Smooth muscle cell (in vitro differentiated cells): ENCODE results near the gene BNC2. TPM values are rescaled to one million over a fixed set of nuclear protein-coding genes. Genes with fewer than 3 reads are reported as not detected.
A peak's percentile ranks its signal among the peaks of the same experiment; 100 is the strongest.

Source experiments
- DNase-seq: peaks from one replicate; lab custom pipeline; 2025; ENCODE audit not compliant: unreplicated experiment; lab: John Stamatoyannopoulos, UW
- H2AFZ ChIP-seq: fragments of 200-600 bp; sonication (generic); 2 replicates; pipeline ENCODE4 v1.6.0; 2016; ENCODE audit warnings: antibody characterized with exemption, low read depth, mild to moderate bottlenecking
- H3F3A ChIP-seq: fragments of 200-600 bp; sonication (generic); 2 replicates; pipeline ENCODE4 v1.6.0; 2017; ENCODE audit warnings: antibody characterized with exemption, low read depth
- H3K27ac ChIP-seq: fragments of 200-600 bp; sonication (generic); 2 replicates; pipeline ENCODE4 v1.5.1; 2016; ENCODE audit warnings: low read depth, mild to moderate bottlenecking
- H3K27me3 ChIP-seq: fragments of 200-600 bp; sonication (generic); 2 replicates; pipeline ENCODE4 v1.6.1; 2016; ENCODE audit warnings: low read depth, mild to moderate bottlenecking
- H3K36me3 ChIP-seq: fragments of 200-600 bp; sonication (generic); 2 replicates; pipeline ENCODE4 v1.5.1; 2016; ENCODE audit warnings: low read depth
- H3K4me1 ChIP-seq: fragments of 200-600 bp; sonication (generic); 2 replicates; pipeline ENCODE4 v1.5.1; 2016; ENCODE audit warnings: low read depth
- H3K4me2 ChIP-seq: fragments of 200-600 bp; sonication (generic); 2 replicates; pipeline ENCODE4 v1.6.0; 2016; ENCODE audit warnings: mild to moderate bottlenecking
- H3K4me3 ChIP-seq: fragments of 200-600 bp; sonication (generic); 2 replicates; pipeline ENCODE4 v1.5.1; 2016; ENCODE audit warnings: mild to moderate bottlenecking
- H3K79me2 ChIP-seq: fragments of 200-600 bp; sonication (generic); 2 replicates; pipeline ENCODE4 v1.6.0; 2016; ENCODE audit warnings: low read depth, mild to moderate bottlenecking
- H3K9ac ChIP-seq: fragments of 200-600 bp; sonication (generic); 2 replicates; pipeline ENCODE4 v1.6.0; 2016; ENCODE audit warnings: low read depth
- H3K9me3 ChIP-seq: fragments of 200-600 bp; sonication (generic); replicated peaks from 2 replicates; pipeline ENCODE4 v1.5.1; 2016; ENCODE audit warnings: low read depth
- H4K20me1 ChIP-seq: fragments of 200-600 bp; sonication (generic); 2 replicates; pipeline ENCODE4 v1.6.0; 2016; ENCODE audit warnings: low read depth
- WGBS: methylation state at CpG from one replicate; pipeline ENCODE4 v1.1.7; 2016; ENCODE audit warnings: low lambda C conversion rate; 5-methylcytosine and 5-hydroxymethylcytosine counted together
- polyA plus RNA-seq: library from polyadenylated mRNA; unstranded; fragments of >200 nt; fragmentation: Nextera tagmentation; extraction: Ambion mirVana; gene quantifications from 2 replicates; pipeline ENCODE4 v1.2.1, GENCODE V29; 2016
- total RNA-seq: library from RNA; depleted of rRNA; stranded (reverse); fragments of >200 nt; gene quantifications from 2 replicates; pipeline ENCODE4 v1.2.3, GENCODE V29; 2014
- TF ChIP-seq, protein P1 (sequence below): fragments of 200-600 bp; sonication (generic); IDR thresholded peaks from 2 replicates; pipeline ENCODE4 v1.5.1; 2017; ENCODE audit warnings: borderline replicate concordance, mild to moderate bottlenecking, antibody characterized with exemption; ENCODE audit not compliant: insufficient read depth, poor library complexity, severe bottlenecking

BNC2 gene
- total and polyA plus RNA-seq, 2 experiments from 2014 or later = 11.6 to 13.5 TPM

DNA sequence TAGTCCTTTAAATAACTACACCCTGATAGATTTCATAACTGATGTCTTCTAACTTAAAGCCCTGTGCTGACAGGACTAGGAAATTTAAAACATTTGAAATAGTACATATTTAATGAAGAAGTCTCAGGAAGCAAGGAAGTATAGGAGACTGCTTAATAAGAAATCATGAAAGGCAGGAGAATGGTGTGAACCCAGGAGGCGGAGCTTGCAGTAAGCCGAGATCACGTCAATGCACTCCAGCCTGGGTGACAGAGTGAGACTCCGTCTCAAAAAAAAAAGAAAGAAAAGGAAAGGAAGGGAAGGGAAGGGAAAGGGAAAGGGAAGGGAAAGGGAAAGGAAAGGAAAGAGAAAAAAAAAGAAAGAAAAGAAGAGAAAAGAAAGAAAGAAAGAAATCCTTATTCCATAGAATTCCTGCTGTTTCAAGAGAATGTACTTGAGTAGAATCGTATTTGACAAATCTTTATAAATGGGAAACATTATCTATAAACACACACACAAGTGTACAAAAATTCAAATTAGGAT lies 74.1 kb downstream of the BNC2 start:
- Histone ChIP-seq H3K9ac (no peak overlapping the region), H3K27ac (peak overlapping the region; percentile 87)

DNA sequence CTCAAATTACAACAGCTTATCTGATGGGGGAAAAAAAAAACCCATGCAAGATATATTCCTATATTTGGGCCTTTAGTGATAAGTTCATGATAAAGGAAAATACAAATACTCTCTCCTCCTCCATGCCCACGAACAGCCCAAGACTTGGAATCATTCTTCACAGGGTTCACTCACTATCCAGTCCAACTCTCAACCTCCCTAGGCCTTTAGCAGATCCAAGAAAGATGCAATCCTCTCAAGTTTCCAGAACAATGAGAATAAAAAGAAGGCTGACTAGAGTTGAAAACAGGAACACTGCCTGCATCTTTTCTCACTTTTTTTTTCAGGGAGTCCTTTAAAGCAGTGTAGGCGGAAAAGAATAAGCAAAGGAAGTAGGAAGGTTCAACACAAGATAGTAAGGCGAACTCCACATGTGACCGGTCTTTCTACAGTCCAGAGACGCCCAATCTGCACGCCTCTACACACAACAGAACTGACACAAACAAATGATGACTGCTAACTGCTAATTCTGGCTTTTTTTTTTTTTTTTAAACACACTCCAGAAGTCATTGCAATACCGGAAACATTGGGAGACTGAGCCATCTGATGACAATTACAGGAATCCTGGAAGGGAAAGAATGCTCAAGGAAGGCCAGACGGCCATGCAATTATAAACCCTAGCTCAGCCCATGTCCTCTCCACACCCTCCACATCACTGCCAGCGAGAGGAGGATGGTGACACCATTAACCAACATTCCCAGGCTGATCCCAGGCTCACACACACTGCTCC lies 75.4 kb downstream of the BNC2 start:
- Histone ChIP-seq H3K36me3 (no peaks in the 10 kb centered on the region), H3K4me3 (no peak overlapping the region), H3K27me3 (no peaks in the 10 kb centered on the region), H3K4me1 (peaks cover 8% of the 10 kb centered on the region), H2AFZ (no peak overlapping the region), H4K20me1 (no peaks in the 10 kb centered on the region), H3K27ac (peak overlapping the region; percentile 87), H3K79me2 (peaks cover 3% of the 10 kb centered on the region), H3K9me3 (no peaks in the 10 kb centered on the region), H3K4me2 (peak overlapping the region; percentile 75), H3F3A (peaks cover 14% of the 10 kb centered on the region), H3K9ac (peak overlapping the region; percentile 16)
- DNase-seq = no peak
- WGBS = 19% methylated on average over 9 of the region's 9 CpGs
- TF ChIP-seq, protein P1, sequence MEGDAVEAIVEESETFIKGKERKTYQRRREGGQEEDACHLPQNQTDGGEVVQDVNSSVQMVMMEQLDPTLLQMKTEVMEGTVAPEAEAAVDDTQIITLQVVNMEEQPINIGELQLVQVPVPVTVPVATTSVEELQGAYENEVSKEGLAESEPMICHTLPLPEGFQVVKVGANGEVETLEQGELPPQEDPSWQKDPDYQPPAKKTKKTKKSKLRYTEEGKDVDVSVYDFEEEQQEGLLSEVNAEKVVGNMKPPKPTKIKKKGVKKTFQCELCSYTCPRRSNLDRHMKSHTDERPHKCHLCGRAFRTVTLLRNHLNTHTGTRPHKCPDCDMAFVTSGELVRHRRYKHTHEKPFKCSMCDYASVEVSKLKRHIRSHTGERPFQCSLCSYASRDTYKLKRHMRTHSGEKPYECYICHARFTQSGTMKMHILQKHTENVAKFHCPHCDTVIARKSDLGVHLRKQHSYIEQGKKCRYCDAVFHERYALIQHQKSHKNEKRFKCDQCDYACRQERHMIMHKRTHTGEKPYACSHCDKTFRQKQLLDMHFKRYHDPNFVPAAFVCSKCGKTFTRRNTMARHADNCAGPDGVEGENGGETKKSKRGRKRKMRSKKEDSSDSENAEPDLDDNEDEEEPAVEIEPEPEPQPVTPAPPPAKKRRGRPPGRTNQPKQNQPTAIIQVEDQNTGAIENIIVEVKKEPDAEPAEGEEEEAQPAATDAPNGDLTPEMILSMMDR = no peak

More for the DNA sequence above, 74.1 kb downstream of the BNC2 start:
- WGBS = 89% methylated on average over 5 of the region's 5 CpGs
- Histone ChIP-seq H3K4me3 (no peak overlapping the region), H3K4me1 (peaks cover 8% of the 10 kb centered on the region), H3K79me2 (peaks cover 3% of the 10 kb centered on the region), H3K4me2 (peak overlapping the region; percentile 75), H3F3A (peaks cover 14% of the 10 kb centered on the region), H4K20me1 (no peaks in the 10 kb centered on the region), H3K36me3 (no peaks in the 10 kb centered on the region), H3K9me3 (no peaks in the 10 kb centered on the region), H3K27me3 (no peaks in the 10 kb centered on the region), H2AFZ (no peak overlapping the region)
- TF ChIP-seq, protein P1 = no peak
- no peak for DNase-seq

DNA sequence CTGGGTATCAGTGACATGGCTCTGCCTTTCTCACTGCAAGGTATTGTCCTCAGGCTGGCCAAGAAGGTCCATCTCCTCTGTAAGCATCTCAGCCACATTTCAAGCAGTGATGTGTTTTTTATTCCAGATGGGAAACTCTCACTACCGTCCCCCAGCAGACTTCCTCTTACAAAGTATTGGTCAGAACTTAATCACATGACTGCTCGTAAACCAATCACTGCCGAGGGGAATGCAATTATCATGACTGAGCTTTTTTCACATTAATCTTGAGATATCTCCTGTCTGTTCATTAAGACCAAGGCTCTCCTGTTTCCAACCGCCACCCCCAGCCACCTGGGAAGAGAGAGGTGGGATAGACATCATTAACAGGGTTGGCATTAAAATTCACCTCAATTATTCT lies 76.4 kb downstream of the BNC2 start:
- H3K27me3 ChIP-seq = no peaks in the 10 kb centered on the region
- no peak overlapping the region for H3K9ac ChIP-seq
- no peaks in the 10 kb centered on the region for H3K79me2 ChIP-seq
- no peak overlapping the region for H2AFZ ChIP-seq
- peaks cover 8% of the 10 kb centered on the region for H3K4me1 ChIP-seq
- H3K4me2 ChIP-seq = no peak overlapping the region
- no peaks in the 10 kb centered on the region for H3K9me3 ChIP-seq
- 77% methylated on average over 4 of the region's 4 CpGs for WGBS
- H4K20me1 ChIP-seq = no peaks in the 10 kb centered on the region
- TF ChIP-seq, protein P1 = no peak
- H3K4me3 ChIP-seq = no peak overlapping the region
- no peak for DNase-seq
- H3K27ac ChIP-seq = no peak overlapping the region
- no peaks in the 10 kb centered on the region for H3K36me3 ChIP-seq
- H3F3A ChIP-seq = peaks cover 14% of the 10 kb centered on the region

DNA sequence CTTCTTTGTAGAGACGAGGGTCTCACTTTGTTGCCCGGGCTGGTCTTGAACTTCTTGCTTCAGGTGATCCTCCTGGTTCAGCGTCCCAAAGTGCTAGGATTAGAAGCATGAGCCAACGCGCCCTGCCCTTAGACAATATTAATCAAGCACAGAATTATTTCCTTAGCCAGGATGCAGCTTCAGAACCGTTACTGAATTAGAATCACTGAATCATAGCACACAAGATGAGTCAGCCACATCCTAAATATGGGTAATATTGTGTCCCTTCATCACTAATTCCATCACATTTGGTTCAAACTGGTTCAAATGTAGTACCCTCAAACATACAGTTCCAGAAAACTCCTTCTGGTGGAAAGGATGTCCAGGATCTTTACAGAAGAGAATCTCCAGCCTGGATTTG lies 82.7 kb downstream of the BNC2 start:
- TF ChIP-seq, protein P1 = no peak
- H3K36me3 ChIP-seq = no peaks in the 10 kb centered on the region
- H3K9ac ChIP-seq = no peak overlapping the region
- no peak for DNase-seq
- H3K4me3 ChIP-seq = no peak overlapping the region
- WGBS = 82% methylated on average over 6 of the region's 6 CpGs
- H3K4me1 ChIP-seq = no peaks in the 10 kb centered on the region
- no peaks in the 10 kb centered on the region for H3K27me3 ChIP-seq
- H3F3A ChIP-seq = no peaks in the 10 kb centered on the region
- no peak overlapping the region for H2AFZ ChIP-seq
- H3K79me2 ChIP-seq = no peaks in the 10 kb centered on the region
- no peak overlapping the region for H3K27ac ChIP-seq
- H4K20me1 ChIP-seq = peaks cover 9% of the 10 kb centered on the region
- H3K4me2 ChIP-seq = no peak overlapping the region
- no peaks in the 10 kb centered on the region for H3K9me3 ChIP-seq
